K562 (cell line): ENCODE results near the gene SPTA1.

Experiments
- ETV1 ChIP-seq: fragments of 450-650 bp; conservative IDR thresholded peaks from 2 replicates; pipeline ENCODE4 v1.6.1; 2016; ENCODE audit warnings: missing genetic modification characterization, control low read depth, low read depth, missing compliant biosample characterization
- TF ChIP-seq, protein P1 (sequence below): sonication (generic); formaldehyde crosslinking; IDR thresholded peaks from 2 replicates; pipeline ENCODE4 v1.8.0; 2022; ENCODE audit warnings: mild to moderate bottlenecking, missing genetic modification reagents, borderline replicate concordance

DNA sequence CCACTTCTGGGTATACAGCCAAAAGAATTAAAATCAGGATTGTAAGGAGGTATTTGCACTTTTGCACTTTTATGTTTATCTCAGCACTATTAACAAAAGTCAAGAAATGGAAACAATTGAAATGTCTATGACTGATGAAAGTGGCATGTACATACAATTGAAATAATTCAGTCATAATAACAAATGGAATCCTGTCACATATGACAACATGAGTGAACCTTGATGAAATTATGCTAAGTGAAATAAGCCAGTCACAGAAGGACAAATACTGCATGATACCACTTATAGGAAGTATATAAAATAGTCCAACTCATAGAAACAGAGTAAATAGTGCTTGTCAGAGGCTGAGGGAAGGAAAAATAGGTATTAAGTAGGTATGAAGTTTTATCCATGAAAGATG, 3.4 kb upstream of the SPTA1 start:
- TF ChIP-seq, protein P1, sequence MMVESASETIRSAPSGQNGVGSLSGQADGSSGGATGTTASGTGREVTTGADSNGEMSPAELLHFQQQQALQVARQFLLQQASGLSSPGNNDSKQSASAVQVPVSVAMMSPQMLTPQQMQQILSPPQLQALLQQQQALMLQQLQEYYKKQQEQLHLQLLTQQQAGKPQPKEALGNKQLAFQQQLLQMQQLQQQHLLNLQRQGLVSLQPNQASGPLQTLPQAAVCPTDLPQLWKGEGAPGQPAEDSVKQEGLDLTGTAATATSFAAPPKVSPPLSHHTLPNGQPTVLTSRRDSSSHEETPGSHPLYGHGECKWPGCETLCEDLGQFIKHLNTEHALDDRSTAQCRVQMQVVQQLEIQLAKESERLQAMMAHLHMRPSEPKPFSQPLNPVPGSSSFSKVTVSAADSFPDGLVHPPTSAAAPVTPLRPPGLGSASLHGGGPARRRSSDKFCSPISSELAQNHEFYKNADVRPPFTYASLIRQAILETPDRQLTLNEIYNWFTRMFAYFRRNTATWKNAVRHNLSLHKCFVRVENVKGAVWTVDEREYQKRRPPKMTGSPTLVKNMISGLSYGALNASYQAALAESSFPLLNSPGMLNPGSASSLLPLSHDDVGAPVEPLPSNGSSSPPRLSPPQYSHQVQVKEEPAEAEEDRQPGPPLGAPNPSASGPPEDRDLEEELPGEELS (CRISPR knock-in tag) = no peak
- TF ChIP-seq ETV1 = no peak
